ENCODE data around the gene TMTC1.

- no peak for TF ChIP-seq EZH2 (IDR thresholded peaks at IDR 0.05; ENCODE audit: low read length, missing control alignments)
- TF ChIP-seq CTCF (conservative IDR thresholded peaks at IDR 0.05 in 1 of 2, IDR thresholded peaks at IDR 0.05 in 1 of 2; ENCODE audit: low read depth in 1 of 2, low read length in 2 of 2), result no peak
Observed at GRCh38 chr12:29534935-29535334, 248.8 kb downstream of the TMTC1 start.
